Uterus (tissue), 2 donors: ENCODE results near the gene MRI1.

ENCODE experiments used
- POLR2A ChIP-seq, 2 donors: fragments of 450-650 bp; IDR thresholded peaks; one replicate each; pipeline ENCODE4 v1.6.1; 2016; ENCODE audit warnings: antibody characterized with exemption in 2 of 2, mild to moderate bottlenecking in 1 of 2, moderate library complexity in 1 of 2
- TF ChIP-seq, protein P1 (sequence below), 4 experiments: fragments of 200-600 bp in 2 of 4; fragments of 450-650 bp in 2 of 4; sonication (generic) in 2 of 4; IDR thresholded peaks; one replicate each; pipeline ENCODE4 v1.5.1; 2016 to 2019; ENCODE audit warnings: antibody characterized with exemption in 4 of 4, mild to moderate bottlenecking in 2 of 4, moderate library complexity in 1 of 4

DNA sequence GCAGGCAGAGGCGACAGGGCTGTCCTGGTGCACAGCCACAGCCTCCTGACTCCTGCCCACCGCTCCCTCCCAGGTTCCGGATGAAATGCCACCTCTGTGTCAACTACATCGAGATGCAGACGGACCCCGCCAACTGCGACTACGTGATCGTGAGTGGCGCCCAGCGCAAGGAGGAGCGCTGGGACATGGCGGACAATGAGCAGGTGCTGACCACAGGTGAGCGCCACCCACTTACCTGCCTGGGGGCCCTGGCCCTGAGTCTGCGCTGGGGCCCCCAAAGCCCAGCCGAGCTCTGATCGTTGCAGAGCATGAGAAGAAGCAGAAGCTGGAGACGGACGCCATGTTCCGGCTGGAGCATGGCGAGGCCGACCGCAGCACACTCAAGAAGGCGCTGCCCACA is 5.5 kb upstream of the MRI1 start:
- TF ChIP-seq, protein P1, sequence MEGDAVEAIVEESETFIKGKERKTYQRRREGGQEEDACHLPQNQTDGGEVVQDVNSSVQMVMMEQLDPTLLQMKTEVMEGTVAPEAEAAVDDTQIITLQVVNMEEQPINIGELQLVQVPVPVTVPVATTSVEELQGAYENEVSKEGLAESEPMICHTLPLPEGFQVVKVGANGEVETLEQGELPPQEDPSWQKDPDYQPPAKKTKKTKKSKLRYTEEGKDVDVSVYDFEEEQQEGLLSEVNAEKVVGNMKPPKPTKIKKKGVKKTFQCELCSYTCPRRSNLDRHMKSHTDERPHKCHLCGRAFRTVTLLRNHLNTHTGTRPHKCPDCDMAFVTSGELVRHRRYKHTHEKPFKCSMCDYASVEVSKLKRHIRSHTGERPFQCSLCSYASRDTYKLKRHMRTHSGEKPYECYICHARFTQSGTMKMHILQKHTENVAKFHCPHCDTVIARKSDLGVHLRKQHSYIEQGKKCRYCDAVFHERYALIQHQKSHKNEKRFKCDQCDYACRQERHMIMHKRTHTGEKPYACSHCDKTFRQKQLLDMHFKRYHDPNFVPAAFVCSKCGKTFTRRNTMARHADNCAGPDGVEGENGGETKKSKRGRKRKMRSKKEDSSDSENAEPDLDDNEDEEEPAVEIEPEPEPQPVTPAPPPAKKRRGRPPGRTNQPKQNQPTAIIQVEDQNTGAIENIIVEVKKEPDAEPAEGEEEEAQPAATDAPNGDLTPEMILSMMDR (IDR thresholded peaks at IDR 0.05) = no peak
- TF ChIP-seq POLR2A (IDR thresholded peaks at IDR 0.05) = no peak
